GM12801 (cell line): ENCODE data around the gene CA6.

ENCODE experiments used
- CTCF ChIP-seq: IDR thresholded peaks from one replicate; pipeline ENCODE4 v1.5.1; 2011; ENCODE audit warnings: control low read depth; ENCODE audit not compliant: insufficient read length; ENCODE audit errors: extremely low read depth

CA6 gene

GRCh38 chr1:8945568-8945967 is at the start of gene CA6:
TSS of gene CA6 (plus strand) at chr1:8945868. CDS start at chr1:8945887, 19 bp downstream.
- TF ChIP-seq CTCF, result no peak

- no peak for TF ChIP-seq CTCF
These were observed 46.6 kb upstream of the CA6 start for GRCh38 chr1:8899046-8899445.

GRCh38 chr1:8902765-8903164 is 42.9 kb upstream of the CA6 start:
- no peak for TF ChIP-seq CTCF

- TF ChIP-seq CTCF, result no peak
These were observed 42.3 kb upstream of the CA6 start for GRCh38 chr1:8903410-8903809.

GRCh38 chr1:8903908-8904650 is 41.6 kb upstream of the CA6 start:
- TF ChIP-seq CTCF, result no peak

GRCh38 chr1:8905582-8906191 is 40.0 kb upstream of the CA6 start:
- no peak for TF ChIP-seq CTCF

GRCh38 chr1:8908388-8909151 is 37.1 kb upstream of the CA6 start:
- no peak for TF ChIP-seq CTCF
